ENCODE data around the gene FAM118A.
"Not testable (repeated sequence)": the region's sequence is repeated elsewhere in the genome, so short reads cannot be mapped to it uniquely, and the experiment has no call there.

Gene FAM118A

GRCh38 chr22:45309422-45310227 lies at the start of gene FAM118A:
Gene FAM118A, plus strand, starts transcription at chr22:45309934. Its CDS starts 12,446 bp downstream, at chr22:45322380.
- H3K9ac ChIP-seq (ENCODE audit: low read length): peak within 1 kb of the TSS; percentile 80
- peaks cover 39% of the 10 kb centered on the region for H3K4me1 ChIP-seq (ENCODE audit: control insufficient read depth, insufficient read depth, low read length)
- H3K27me3 ChIP-seq (ENCODE audit: control insufficient read depth, insufficient read depth, low read length): no peaks in the 10 kb centered on the region
- H3K4me3 ChIP-seq (ENCODE audit: low read length): peak within 1 kb of the TSS; percentile 54
- H3K36me3 ChIP-seq (ENCODE audit: control insufficient read depth, insufficient read depth, low read length): no peaks in the 10 kb centered on the region
- H3K9me3 ChIP-seq (ENCODE audit: control insufficient read depth, low read length): no peaks in the 10 kb centered on the region

- not testable (repeated sequence) for H3K36me3 ChIP-seq (ENCODE audit: control insufficient read depth, insufficient read depth, low read length); H3K9me3 ChIP-seq (ENCODE audit: control insufficient read depth, low read length); H3K9ac ChIP-seq (ENCODE audit: low read length); H3K27me3 ChIP-seq (ENCODE audit: control insufficient read depth, insufficient read depth, low read length); H3K4me3 ChIP-seq (ENCODE audit: low read length)
- peaks cover 12% of the 10 kb centered on the region for H3K4me1 ChIP-seq (ENCODE audit: control insufficient read depth, insufficient read depth, low read length)
Measured at GRCh38 chr22:45260395-45260759, 49.4 kb upstream of the FAM118A start.

GRCh38 chr22:45261407-45262088 lies 48.2 kb upstream of the FAM118A start:
- H3K9me3 ChIP-seq (ENCODE audit: control insufficient read depth, low read length): no peaks in the 10 kb centered on the region
- peaks cover 12% of the 10 kb centered on the region for H3K4me1 ChIP-seq (ENCODE audit: control insufficient read depth, insufficient read depth, low read length)
- no peaks in the 10 kb centered on the region for H3K27me3 ChIP-seq (ENCODE audit: control insufficient read depth, insufficient read depth, low read length)
- no peak overlapping the region for H3K4me3 ChIP-seq (ENCODE audit: low read length)
- no peaks in the 10 kb centered on the region for H3K36me3 ChIP-seq (ENCODE audit: control insufficient read depth, insufficient read depth, low read length)
- no peak overlapping the region for H3K9ac ChIP-seq (ENCODE audit: low read length)

- Histone ChIP-seq H3K9me3 (ENCODE audit: control insufficient read depth, low read length) (no peaks in the 10 kb centered on the region), H3K4me3 (ENCODE audit: low read length) (no peak overlapping the region), H3K27me3 (ENCODE audit: control insufficient read depth, insufficient read depth, low read length) (no peaks in the 10 kb centered on the region), H3K9ac (ENCODE audit: low read length) (no peak overlapping the region), H3K36me3 (ENCODE audit: control insufficient read depth, insufficient read depth, low read length) (no peaks in the 10 kb centered on the region), H3K4me1 (ENCODE audit: control insufficient read depth, insufficient read depth, low read length) (peaks cover 12% of the 10 kb centered on the region)
Measured at GRCh38 chr22:45262195-45262930, 47.4 kb upstream of the FAM118A start.

GRCh38 chr22:45262931-45263462 lies 46.7 kb upstream of the FAM118A start:
- peaks cover 4% of the 10 kb centered on the region for H3K27me3 ChIP-seq (ENCODE audit: control insufficient read depth, insufficient read depth, low read length)
- H3K36me3 ChIP-seq (ENCODE audit: control insufficient read depth, insufficient read depth, low read length): no peaks in the 10 kb centered on the region
- H3K4me1 ChIP-seq (ENCODE audit: control insufficient read depth, insufficient read depth, low read length): peaks cover 12% of the 10 kb centered on the region
- H3K9ac ChIP-seq (ENCODE audit: low read length): no peak overlapping the region
- H3K4me3 ChIP-seq (ENCODE audit: low read length): no peak overlapping the region
- H3K9me3 ChIP-seq (ENCODE audit: control insufficient read depth, low read length): no peaks in the 10 kb centered on the region

- Histone ChIP-seq H3K9me3 (ENCODE audit: control insufficient read depth, low read length) (no peaks in the 10 kb centered on the region), H3K4me1 (ENCODE audit: control insufficient read depth, insufficient read depth, low read length) (peaks cover 12% of the 10 kb centered on the region), H3K9ac (ENCODE audit: low read length) (peak overlapping the region; percentile 29), H3K27me3 (ENCODE audit: control insufficient read depth, insufficient read depth, low read length) (peaks cover 4% of the 10 kb centered on the region), H3K4me3 (ENCODE audit: low read length) (no peak overlapping the region), H3K36me3 (ENCODE audit: control insufficient read depth, insufficient read depth, low read length) (no peaks in the 10 kb centered on the region)
Measured at GRCh38 chr22:45263463-45264269, 46.1 kb upstream of the FAM118A start.

- Histone ChIP-seq H3K9me3 (ENCODE audit: control insufficient read depth, low read length) (no peaks in the 10 kb centered on the region), H3K36me3 (ENCODE audit: control insufficient read depth, insufficient read depth, low read length) (no peaks in the 10 kb centered on the region), H3K4me1 (ENCODE audit: control insufficient read depth, insufficient read depth, low read length) (peaks cover 14% of the 10 kb centered on the region), H3K4me3 (ENCODE audit: low read length) (no peak overlapping the region), H3K9ac (ENCODE audit: low read length) (no peak overlapping the region), H3K27me3 (ENCODE audit: control insufficient read depth, insufficient read depth, low read length) (peaks cover 10% of the 10 kb centered on the region)
Measured at GRCh38 chr22:45265535-45265934, 44.2 kb upstream of the FAM118A start.

- Histone ChIP-seq H3K9me3 (ENCODE audit: control insufficient read depth, low read length) (no peaks in the 10 kb centered on the region), H3K36me3 (ENCODE audit: control insufficient read depth, insufficient read depth, low read length) (no peaks in the 10 kb centered on the region), H3K9ac (ENCODE audit: low read length) (peak overlapping the region; percentile 55), H3K4me3 (ENCODE audit: low read length) (no peak overlapping the region), H3K27me3 (ENCODE audit: control insufficient read depth, insufficient read depth, low read length) (peaks cover 10% of the 10 kb centered on the region), H3K4me1 (ENCODE audit: control insufficient read depth, insufficient read depth, low read length) (peaks cover 30% of the 10 kb centered on the region)
Measured at GRCh38 chr22:45268167-45268957, 41.4 kb upstream of the FAM118A start.

- Histone ChIP-seq H3K4me1 (ENCODE audit: control insufficient read depth, insufficient read depth, low read length) (peaks cover 30% of the 10 kb centered on the region), H3K9me3 (ENCODE audit: control insufficient read depth, low read length) (no peaks in the 10 kb centered on the region), H3K9ac (ENCODE audit: low read length) (peak overlapping the region; percentile 70), H3K27me3 (ENCODE audit: control insufficient read depth, insufficient read depth, low read length) (peaks cover 10% of the 10 kb centered on the region), H3K36me3 (ENCODE audit: control insufficient read depth, insufficient read depth, low read length) (no peaks in the 10 kb centered on the region), H3K4me3 (ENCODE audit: low read length) (peak overlapping the region; percentile 46)
Measured at GRCh38 chr22:45268958-45269844, 40.5 kb upstream of the FAM118A start.

Measured in mucosa of stomach (tissue), 1 donor.